Prostate gland (tissue), 2 donors: Measurements from ENCODE around the gene ZPBP2. TPM values are rescaled to one million over a fixed set of nuclear protein-coding genes. Genes with fewer than 3 reads are reported as not detected.
"Not testable (repeated sequence)": the region's sequence is repeated elsewhere in the genome, so short reads cannot be mapped to it uniquely, and the experiment has no call there.

Experiments
- DNase-seq: peaks from one replicate; pipeline ENCODE4 v3.0.0-alpha.2; 2019; ENCODE audit warnings: low spot score
- H3K27ac ChIP-seq, 2 donors: fragments of 200-600 bp; sonication (generic); 2 replicates each; pipeline ENCODE4 v1.5.1; 2017 to 2019
- H3K27me3 ChIP-seq: fragments of 200-600 bp; sonication (generic); replicated peaks from 2 replicates; pipeline ENCODE4 v1.5.1; 2019; ENCODE audit not compliant: insufficient read depth
- H3K36me3 ChIP-seq, 2 donors: fragments of 200-600 bp; sonication (generic); 1 replicate in 1 of 2; 2 replicates in 1 of 2; pipeline versions ENCODE4 v1.5.1 to v1.8.1; 2017 to 2019
- H3K4me1 ChIP-seq: fragments of 200-600 bp; sonication (generic); replicated peaks from 2 replicates; pipeline ENCODE4 v1.5.1; 2019
- H3K4me3 ChIP-seq, 2 donors: fragments of 200-600 bp; sonication (generic); 2 replicates each; pipeline ENCODE4 v1.5.1; 2017 to 2019
- H3K9me3 ChIP-seq: fragments of 200-600 bp; sonication (generic); 2 replicates; pipeline ENCODE4 v1.5.1; 2017
- POLR2A ChIP-seq: fragments of 450-650 bp; IDR thresholded peaks from one replicate; pipeline ENCODE4 v1.6.1; 2016; ENCODE audit warnings: antibody characterized with exemption, mild to moderate bottlenecking
- POLR2AphosphoS5 ChIP-seq: sonication (generic); formaldehyde crosslinking; IDR thresholded peaks from one replicate; pipeline ENCODE4 v1.6.1; 2017; ENCODE audit warnings: antibody characterized with exemption
- WGBS: methylation state at CpG from one replicate; pipeline ENCODE4 v1.1.5; 2018; 5-methylcytosine and 5-hydroxymethylcytosine counted together
- intact Hi-C: fragments of 100-400 bp; cut with DNase I; formaldehyde crosslinking; loops from one replicate; pipeline ENCODE4 v1.14.2; 2022
- total RNA-seq, 2 donors: library from RNA; depleted of rRNA; stranded (reverse); fragments of >200 nt; gene quantifications; one replicate each; pipeline ENCODE4 v1.1.0, GENCODE V29; 2016
- TF ChIP-seq, protein P1 (sequence below), 4 experiments: fragments of 200-600 bp in 2 of 4; fragments of 450-650 bp in 2 of 4; sonication (generic) in 2 of 4; IDR thresholded peaks; 1 replicate in 3 of 4; 2 replicates in 1 of 4; pipeline ENCODE4 v1.5.1; 2016 to 2019; ENCODE audit warnings: antibody characterized with exemption in 4 of 4, mild to moderate bottlenecking in 2 of 4, moderate library complexity in 2 of 4

Gene ZPBP2
- total RNA-seq, 2 donors from 2014 or later: 14.8 TPM; not detected in 1

DNA sequence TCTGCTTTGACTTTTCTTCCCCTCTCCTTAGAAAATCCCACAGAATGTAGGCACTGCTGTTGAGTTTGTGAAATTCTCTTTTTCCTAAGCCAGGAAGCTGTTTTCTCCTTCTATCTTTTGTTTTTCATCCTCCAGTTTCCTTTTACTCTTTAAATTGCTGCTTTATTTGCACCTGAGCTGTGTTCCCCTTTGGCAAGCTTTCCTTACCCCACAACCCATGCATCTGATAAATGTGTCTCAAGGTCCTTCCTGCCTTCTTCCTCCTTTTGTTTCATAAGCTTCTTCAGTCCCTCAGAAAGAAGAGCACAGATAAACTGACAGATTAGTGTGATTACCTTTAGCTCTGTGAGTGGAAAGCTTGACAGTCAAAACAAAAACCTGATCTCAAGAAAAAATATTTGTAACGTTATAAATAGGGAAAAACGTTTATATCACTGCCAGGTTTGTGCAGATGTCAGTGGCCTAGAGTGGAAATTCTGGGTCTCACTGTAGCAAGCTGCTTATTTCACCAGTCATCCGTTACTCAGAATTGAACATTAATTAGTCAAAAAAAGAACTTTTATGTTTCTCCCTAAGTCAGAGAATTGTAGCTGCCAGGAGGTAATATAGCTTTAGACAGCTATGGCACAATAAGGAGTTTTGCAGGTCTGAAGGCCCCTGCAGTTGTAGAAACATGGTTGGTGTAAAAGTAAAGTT, 26.8 kb downstream of the ZPBP2 start:
- Histone ChIP-seq H3K9me3 (no peaks in the 10 kb centered on the region), H3K27ac (no peak overlapping the region), H3K36me3 (no peaks in the 10 kb centered on the region), H3K4me1 (no peaks in the 10 kb centered on the region), H3K27me3 (no peaks in the 10 kb centered on the region), H3K4me3 (no peak overlapping the region)
- intact Hi-C loops: no loop called here
- no peak for DNase-seq
- WGBS: 12% methylated on average over 3 of the region's 3 CpGs
- TF ChIP-seq, protein P1, sequence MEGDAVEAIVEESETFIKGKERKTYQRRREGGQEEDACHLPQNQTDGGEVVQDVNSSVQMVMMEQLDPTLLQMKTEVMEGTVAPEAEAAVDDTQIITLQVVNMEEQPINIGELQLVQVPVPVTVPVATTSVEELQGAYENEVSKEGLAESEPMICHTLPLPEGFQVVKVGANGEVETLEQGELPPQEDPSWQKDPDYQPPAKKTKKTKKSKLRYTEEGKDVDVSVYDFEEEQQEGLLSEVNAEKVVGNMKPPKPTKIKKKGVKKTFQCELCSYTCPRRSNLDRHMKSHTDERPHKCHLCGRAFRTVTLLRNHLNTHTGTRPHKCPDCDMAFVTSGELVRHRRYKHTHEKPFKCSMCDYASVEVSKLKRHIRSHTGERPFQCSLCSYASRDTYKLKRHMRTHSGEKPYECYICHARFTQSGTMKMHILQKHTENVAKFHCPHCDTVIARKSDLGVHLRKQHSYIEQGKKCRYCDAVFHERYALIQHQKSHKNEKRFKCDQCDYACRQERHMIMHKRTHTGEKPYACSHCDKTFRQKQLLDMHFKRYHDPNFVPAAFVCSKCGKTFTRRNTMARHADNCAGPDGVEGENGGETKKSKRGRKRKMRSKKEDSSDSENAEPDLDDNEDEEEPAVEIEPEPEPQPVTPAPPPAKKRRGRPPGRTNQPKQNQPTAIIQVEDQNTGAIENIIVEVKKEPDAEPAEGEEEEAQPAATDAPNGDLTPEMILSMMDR (IDR thresholded peaks at IDR 0.05): no peak
- TF ChIP-seq POLR2A: no peak
- no peak for TF ChIP-seq POLR2AphosphoS5

DNA sequence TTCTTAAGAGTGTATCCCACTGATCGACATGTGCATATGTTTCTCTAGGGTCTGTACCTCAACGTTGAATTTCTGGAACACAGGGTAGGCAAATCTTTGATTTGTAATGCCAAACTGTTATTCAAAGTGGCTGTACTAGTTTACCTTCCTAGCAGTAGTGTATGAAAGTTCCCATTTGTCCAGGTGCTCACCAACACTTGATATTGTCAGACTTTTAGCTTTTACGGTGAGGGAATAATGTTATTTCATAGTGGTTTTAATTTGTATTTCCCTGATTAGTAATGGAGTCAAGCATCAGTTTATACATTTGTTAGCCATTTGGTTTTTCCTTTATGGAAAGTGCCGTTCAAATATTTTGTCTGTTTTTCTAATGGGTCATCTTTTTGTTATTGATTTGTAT, 30.1 kb downstream of the ZPBP2 start:
- TF ChIP-seq POLR2AphosphoS5: no peak
- no peak for TF ChIP-seq POLR2A
- TF ChIP-seq, protein P1 (IDR thresholded peaks at IDR 0.05): no peak
- H3K36me3 ChIP-seq: no peaks in the 10 kb centered on the region
- no peak overlapping the region for H3K4me3 ChIP-seq
- H3K9me3 ChIP-seq: no peaks in the 10 kb centered on the region
- H3K4me1 ChIP-seq: no peaks in the 10 kb centered on the region
- intact Hi-C loops: no loop called here
- no peak overlapping the region for H3K27ac ChIP-seq
- no peak for DNase-seq
- H3K27me3 ChIP-seq: no peaks in the 10 kb centered on the region
- WGBS: 91% methylated on average over 4 of the region's 4 CpGs

DNA sequence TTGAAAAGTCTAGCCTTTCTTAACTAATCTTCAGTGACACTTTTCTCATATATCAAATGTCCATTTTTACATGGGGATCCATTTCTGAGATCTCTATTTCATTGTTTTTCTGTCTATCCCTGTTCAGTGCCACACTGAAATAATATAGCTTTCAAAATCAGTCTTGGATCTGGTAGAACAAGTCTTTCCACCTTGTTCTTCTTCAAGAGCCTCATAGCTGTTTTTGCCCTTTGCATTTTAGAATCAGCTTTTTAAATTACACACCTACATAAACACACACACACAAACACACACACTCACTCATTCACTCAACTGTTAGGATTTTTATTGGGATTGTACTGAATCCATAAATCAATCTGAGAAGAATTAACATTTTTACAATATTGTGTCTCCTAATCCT, 31.2 kb downstream of the ZPBP2 start:
- no peaks in the 10 kb centered on the region for H3K27me3 ChIP-seq
- H3K9me3 ChIP-seq: no peaks in the 10 kb centered on the region
- no peak overlapping the region for H3K27ac ChIP-seq
- no peaks in the 10 kb centered on the region for H3K36me3 ChIP-seq
- no peak overlapping the region for H3K4me3 ChIP-seq
- intact Hi-C loops: no loop called here
- no peak for DNase-seq
- no peak for TF ChIP-seq POLR2A
- TF ChIP-seq, protein P1 (IDR thresholded peaks at IDR 0.05): no peak
- peak; percentile 23 for TF ChIP-seq POLR2AphosphoS5
- no peaks in the 10 kb centered on the region for H3K4me1 ChIP-seq

DNA sequence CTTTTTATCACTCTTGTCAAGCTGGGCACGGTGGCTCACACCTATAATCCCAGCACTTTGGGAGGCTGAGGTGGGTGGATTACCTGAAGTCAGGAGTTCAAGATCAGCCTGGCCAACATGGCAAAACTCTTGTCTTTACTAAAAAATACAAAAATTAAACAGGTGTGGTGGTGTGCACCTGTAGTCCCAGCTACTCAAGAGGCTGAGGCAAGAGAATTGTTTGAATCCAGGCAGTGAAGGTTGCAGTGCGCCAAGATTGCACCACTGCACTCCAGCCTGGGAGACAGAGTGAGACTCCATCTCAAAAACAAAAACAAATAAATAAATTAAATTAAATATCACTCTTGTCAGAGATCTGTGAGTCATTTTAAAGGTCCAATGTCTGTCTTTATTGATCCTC, 34.0 kb downstream of the ZPBP2 start:
- H3K4me1 ChIP-seq, H3K27me3 ChIP-seq, H3K9me3 ChIP-seq, H3K36me3 ChIP-seq, H3K4me3 ChIP-seq, H3K27ac ChIP-seq, intact Hi-C loops, DNase-seq: not testable (repeated sequence)
- 97% methylated on average over 2 of the region's 2 CpGs for WGBS

DNA sequence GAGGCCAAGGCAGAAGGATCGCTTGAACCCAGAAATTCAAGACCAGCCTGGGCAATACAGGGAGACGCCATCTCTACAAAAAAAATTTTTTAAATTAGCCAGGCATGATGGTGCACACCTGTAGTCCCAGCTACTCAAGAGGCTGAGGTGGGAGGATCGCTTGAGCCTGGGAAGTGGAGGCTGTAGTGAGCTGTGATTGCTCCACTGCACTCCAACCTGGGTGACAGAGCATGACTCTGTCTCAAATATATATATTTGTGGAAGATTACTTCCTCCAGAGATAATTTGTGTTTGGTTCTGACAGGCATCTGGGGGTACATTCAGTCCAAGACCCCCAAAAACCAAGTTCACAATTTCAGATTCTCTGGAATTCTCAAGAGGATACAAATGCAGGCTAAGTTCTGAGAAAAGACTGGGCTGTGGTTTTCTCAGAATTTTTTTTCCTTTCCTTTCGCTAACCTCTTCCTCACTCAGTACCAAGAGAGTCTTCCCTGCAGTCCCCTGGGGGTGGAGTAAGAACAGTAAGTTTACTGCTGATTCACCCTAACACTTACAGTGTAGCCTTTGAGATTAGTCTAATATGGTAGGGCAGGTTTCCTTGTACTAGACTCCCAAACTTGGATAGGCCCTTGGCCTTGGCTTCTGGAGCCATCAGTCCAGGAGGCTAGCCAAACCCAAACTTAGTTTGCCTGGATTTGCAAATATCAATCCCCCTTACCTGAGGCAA, 35.3 kb downstream of the ZPBP2 start:
- intact Hi-C loops: no loop called here
- H3K27ac ChIP-seq: no peak overlapping the region
- no peaks in the 10 kb centered on the region for H3K27me3 ChIP-seq
- H3K36me3 ChIP-seq: no peaks in the 10 kb centered on the region
- no peak for DNase-seq
- no peak for TF ChIP-seq POLR2A
- TF ChIP-seq, protein P1 (IDR thresholded peaks at IDR 0.05): no peak
- no peak for TF ChIP-seq POLR2AphosphoS5
- no peak overlapping the region for H3K4me3 ChIP-seq
- H3K9me3 ChIP-seq: no peaks in the 10 kb centered on the region
- no peaks in the 10 kb centered on the region for H3K4me1 ChIP-seq
- 93% methylated on average over 4 of the region's 4 CpGs for WGBS
